K562 (cell line): ENCODE measurements around the gene DOK3. TPM values are rescaled to one million over a fixed set of nuclear protein-coding genes. Genes with fewer than 3 reads are reported as not detected.

Experiments used
- ATF7 ChIP-seq: fragments of 450-650 bp; IDR thresholded peaks from 2 replicates; pipeline ENCODE4 v1.7.1; 2014; ENCODE audit warnings: mild to moderate bottlenecking, moderate library complexity
- BCL6 ChIP-seq: fragments of 250-450 bp; sonication (Bioruptor Pico); IDR thresholded peaks from 2 replicates; pipeline ENCODE4 v1.4.0; 2020
- CCNT2 ChIP-seq: IDR thresholded peaks from 2 replicates; pipeline ENCODE4 v1.6.1; 2011; ENCODE audit warnings: borderline replicate concordance, low read depth, mild to moderate bottlenecking, moderate library complexity, mixed read lengths, low read length; ENCODE audit not compliant: insufficient read length; ENCODE audit errors: extremely low read depth
- ESRRB ChIP-seq: fragments of 250-450 bp; sonication (Bioruptor Pico); IDR thresholded peaks from 2 replicates; pipeline ENCODE4 v1.5.0; 2020; ENCODE audit warnings: mild to moderate bottlenecking, moderate library complexity, borderline replicate concordance
- RAD51 ChIP-seq: fragments of 450-650 bp; IDR thresholded peaks from 2 replicates; pipeline ENCODE4 v1.7.1; 2016; ENCODE audit warnings: low read depth, mild to moderate bottlenecking, borderline replicate concordance
- TEAD1 ChIP-seq, 2 experiments: fragments of 450-650 bp in 1 of 2; sonication (generic) in 1 of 2; formaldehyde crosslinking; IDR thresholded peaks; 2 replicates each; pipeline versions ENCODE4 v1.4.0 to v1.8.0; 2020 to 2022; ENCODE audit warnings: mild to moderate bottlenecking in 2 of 2, missing genetic modification reagents in 1 of 2
- TOE1 ChIP-seq, 2 experiments: fragments of 450-650 bp in 1 of 2; sonication (generic) in 1 of 2; formaldehyde crosslinking in 1 of 2; IDR thresholded peaks; 2 replicates each; pipeline versions ENCODE4 v1.7.1 to v1.8.0; 2016 to 2022; ENCODE audit warnings: borderline replicate concordance in 2 of 2, mild to moderate bottlenecking in 2 of 2, antibody characterized with exemption in 1 of 2, inconsistent platforms in 1 of 2, low read depth in 1 of 2, missing genetic modification reagents in 1 of 2, moderate library complexity in 1 of 2
- ZBED1 ChIP-seq: IDR thresholded peaks from 2 replicates; pipeline ENCODE4 v1.6.1; 2014
- ZNF224 ChIP-seq: sonication (generic); formaldehyde crosslinking; IDR thresholded peaks from 2 replicates; pipeline ENCODE4 v1.8.0; 2022; ENCODE audit warnings: mild to moderate bottlenecking, missing genetic modification reagents
- polyA plus RNA-seq, 8 experiments: library from polyadenylated mRNA; depleted of rRNA in 4 of 8; stranded (reverse) in 5 of 8; unstranded in 3 of 8; fragments of >200 nt; fragmentation: Nextera tagmentation in 2 of 8; fragmentation: Illumina TruSeq in 1 of 8; extraction: Ambion mirVana in 2 of 8; extraction: Trizol in 1 of 8; gene quantifications; 2 replicates each; pipeline versions ENCODE4 v1.2.1 to v1.2.3, GENCODE V29; 2011 to 2014; ENCODE audit warnings: inconsistent platforms in 1 of 8, missing spikeins in 1 of 8
- total RNA-seq, 7 experiments: library from RNA; depleted of rRNA in 6 of 7; stranded (reverse); fragments of >200 nt in 6 of 7; fragmentation: Illumina TruSeq in 2 of 7; extraction: Trizol in 2 of 7; gene quantifications; 2 replicates each; pipeline versions ENCODE4 v1.2.1 to v1.2.3, GENCODE V29; 2011 to 2021; ENCODE audit warnings: low replicate concordance in 1 of 7
- TF ChIP-seq, protein P1 (sequence below): fragments of 450-650 bp; IDR thresholded peaks from 2 replicates; pipeline ENCODE4 v1.6.1; 2016; ENCODE audit warnings: mild to moderate bottlenecking, moderate library complexity
- TF ChIP-seq, protein P2 (sequence below): sonication (generic); IDR thresholded peaks from 2 replicates; pipeline ENCODE4 v1.6.1; 2016

Gene DOK3
- total and polyA plus RNA-seq, 9 of the 15 experiments (the other 6 are each of a cell fraction or from before 2014, with no cell fraction given): 1.3 to 23.0 (median 8.0) TPM

DNA sequence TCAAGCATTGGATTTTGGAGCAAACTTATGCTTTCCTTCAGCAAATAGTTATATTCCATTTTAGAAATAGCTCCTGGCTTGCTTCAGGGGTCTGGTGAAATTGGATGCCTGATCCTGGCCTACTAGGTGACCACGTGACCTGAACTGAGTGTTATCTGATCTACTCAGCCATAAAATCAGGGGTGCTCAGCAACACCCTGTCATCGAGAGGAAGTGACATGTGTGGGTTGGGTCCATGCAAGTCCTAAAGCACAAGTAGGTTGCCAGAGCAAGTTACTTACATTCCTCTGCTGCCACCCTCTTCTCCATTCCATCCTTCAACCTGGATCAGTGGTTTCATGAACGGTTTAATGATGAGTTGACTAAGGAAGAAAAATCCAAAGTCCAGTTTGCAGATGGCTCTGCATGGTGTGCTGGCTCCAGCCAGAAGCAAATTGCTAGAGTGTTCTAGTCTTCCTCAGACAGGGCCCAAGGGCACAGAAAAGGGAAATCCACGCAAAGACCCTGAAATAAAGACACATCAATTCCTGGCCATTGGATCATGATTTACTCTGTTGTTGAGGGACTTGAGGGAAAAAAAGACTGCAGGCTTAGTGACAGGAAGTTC is 47.5 kb upstream of the DOK3 start (continued):
- TF ChIP-seq, protein P1, sequence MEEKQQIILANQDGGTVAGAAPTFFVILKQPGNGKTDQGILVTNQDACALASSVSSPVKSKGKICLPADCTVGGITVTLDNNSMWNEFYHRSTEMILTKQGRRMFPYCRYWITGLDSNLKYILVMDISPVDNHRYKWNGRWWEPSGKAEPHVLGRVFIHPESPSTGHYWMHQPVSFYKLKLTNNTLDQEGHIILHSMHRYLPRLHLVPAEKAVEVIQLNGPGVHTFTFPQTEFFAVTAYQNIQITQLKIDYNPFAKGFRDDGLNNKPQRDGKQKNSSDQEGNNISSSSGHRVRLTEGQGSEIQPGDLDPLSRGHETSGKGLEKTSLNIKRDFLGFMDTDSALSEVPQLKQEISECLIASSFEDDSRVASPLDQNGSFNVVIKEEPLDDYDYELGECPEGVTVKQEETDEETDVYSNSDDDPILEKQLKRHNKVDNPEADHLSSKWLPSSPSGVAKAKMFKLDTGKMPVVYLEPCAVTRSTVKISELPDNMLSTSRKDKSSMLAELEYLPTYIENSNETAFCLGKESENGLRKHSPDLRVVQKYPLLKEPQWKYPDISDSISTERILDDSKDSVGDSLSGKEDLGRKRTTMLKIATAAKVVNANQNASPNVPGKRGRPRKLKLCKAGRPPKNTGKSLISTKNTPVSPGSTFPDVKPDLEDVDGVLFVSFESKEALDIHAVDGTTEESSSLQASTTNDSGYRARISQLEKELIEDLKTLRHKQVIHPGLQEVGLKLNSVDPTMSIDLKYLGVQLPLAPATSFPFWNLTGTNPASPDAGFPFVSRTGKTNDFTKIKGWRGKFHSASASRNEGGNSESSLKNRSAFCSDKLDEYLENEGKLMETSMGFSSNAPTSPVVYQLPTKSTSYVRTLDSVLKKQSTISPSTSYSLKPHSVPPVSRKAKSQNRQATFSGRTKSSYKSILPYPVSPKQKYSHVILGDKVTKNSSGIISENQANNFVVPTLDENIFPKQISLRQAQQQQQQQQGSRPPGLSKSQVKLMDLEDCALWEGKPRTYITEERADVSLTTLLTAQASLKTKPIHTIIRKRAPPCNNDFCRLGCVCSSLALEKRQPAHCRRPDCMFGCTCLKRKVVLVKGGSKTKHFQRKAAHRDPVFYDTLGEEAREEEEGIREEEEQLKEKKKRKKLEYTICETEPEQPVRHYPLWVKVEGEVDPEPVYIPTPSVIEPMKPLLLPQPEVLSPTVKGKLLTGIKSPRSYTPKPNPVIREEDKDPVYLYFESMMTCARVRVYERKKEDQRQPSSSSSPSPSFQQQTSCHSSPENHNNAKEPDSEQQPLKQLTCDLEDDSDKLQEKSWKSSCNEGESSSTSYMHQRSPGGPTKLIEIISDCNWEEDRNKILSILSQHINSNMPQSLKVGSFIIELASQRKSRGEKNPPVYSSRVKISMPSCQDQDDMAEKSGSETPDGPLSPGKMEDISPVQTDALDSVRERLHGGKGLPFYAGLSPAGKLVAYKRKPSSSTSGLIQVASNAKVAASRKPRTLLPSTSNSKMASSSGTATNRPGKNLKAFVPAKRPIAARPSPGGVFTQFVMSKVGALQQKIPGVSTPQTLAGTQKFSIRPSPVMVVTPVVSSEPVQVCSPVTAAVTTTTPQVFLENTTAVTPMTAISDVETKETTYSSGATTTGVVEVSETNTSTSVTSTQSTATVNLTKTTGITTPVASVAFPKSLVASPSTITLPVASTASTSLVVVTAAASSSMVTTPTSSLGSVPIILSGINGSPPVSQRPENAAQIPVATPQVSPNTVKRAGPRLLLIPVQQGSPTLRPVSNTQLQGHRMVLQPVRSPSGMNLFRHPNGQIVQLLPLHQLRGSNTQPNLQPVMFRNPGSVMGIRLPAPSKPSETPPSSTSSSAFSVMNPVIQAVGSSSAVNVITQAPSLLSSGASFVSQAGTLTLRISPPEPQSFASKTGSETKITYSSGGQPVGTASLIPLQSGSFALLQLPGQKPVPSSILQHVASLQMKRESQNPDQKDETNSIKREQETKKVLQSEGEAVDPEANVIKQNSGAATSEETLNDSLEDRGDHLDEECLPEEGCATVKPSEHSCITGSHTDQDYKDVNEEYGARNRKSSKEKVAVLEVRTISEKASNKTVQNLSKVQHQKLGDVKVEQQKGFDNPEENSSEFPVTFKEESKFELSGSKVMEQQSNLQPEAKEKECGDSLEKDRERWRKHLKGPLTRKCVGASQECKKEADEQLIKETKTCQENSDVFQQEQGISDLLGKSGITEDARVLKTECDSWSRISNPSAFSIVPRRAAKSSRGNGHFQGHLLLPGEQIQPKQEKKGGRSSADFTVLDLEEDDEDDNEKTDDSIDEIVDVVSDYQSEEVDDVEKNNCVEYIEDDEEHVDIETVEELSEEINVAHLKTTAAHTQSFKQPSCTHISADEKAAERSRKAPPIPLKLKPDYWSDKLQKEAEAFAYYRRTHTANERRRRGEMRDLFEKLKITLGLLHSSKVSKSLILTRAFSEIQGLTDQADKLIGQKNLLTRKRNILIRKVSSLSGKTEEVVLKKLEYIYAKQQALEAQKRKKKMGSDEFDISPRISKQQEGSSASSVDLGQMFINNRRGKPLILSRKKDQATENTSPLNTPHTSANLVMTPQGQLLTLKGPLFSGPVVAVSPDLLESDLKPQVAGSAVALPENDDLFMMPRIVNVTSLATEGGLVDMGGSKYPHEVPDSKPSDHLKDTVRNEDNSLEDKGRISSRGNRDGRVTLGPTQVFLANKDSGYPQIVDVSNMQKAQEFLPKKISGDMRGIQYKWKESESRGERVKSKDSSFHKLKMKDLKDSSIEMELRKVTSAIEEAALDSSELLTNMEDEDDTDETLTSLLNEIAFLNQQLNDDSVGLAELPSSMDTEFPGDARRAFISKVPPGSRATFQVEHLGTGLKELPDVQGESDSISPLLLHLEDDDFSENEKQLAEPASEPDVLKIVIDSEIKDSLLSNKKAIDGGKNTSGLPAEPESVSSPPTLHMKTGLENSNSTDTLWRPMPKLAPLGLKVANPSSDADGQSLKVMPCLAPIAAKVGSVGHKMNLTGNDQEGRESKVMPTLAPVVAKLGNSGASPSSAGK: peak; percentile 81
- no peak for TF ChIP-seq BCL6 (CRISPR knock-in tag)
- peak; percentile 99 for TF ChIP-seq RAD51
- 0 out of 4 replicates have a peak, but pooled peaks of 1 of the 2 experiments have one; percentile 58 for TF ChIP-seq TEAD1 (CRISPR knock-in tag; IDR thresholded peaks at IDR 0.05)
- TF ChIP-seq ESRRB (CRISPR knock-in tag): no peak
- TF ChIP-seq, protein P2, sequence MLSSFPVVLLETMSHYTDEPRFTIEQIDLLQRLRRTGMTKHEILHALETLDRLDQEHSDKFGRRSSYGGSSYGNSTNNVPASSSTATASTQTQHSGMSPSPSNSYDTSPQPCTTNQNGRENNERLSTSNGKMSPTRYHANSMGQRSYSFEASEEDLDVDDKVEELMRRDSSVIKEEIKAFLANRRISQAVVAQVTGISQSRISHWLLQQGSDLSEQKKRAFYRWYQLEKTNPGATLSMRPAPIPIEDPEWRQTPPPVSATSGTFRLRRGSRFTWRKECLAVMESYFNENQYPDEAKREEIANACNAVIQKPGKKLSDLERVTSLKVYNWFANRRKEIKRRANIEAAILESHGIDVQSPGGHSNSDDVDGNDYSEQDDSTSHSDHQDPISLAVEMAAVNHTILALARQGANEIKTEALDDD: peak; percentile 54; the same call in 1 of the 2 replicates
- TF ChIP-seq ZBED1: no peak
- peak; percentile 55; the same call in 1 of the 2 replicates for TF ChIP-seq ATF7
- TF ChIP-seq TOE1 (IDR thresholded peaks at IDR 0.05; ENCODE audit: borderline replicate concordance): peak; percentile 99
- no peak for TF ChIP-seq TOE1 (CRISPR knock-in tag; IDR thresholded peaks at IDR 0.05; ENCODE audit: borderline replicate concordance, low read depth)
- no peak for TF ChIP-seq CCNT2
- no peak for TF ChIP-seq ZNF224 (CRISPR knock-in tag)
